Urothelium cell line (cell line): ENCODE data around the gene FMNL2.
"Not testable (repeated sequence)": the region's sequence is repeated elsewhere in the genome, so short reads cannot be mapped to it uniquely, and the experiment has no call there.

Experiments used
- DNase-seq: peaks from one replicate; pipeline ENCODE4 v3.0.0; 2011; ENCODE audit warnings: low spot score, mixed read lengths
- FAIRE-seq: peaks from 2 replicates; lab custom pipeline; 2011; peaks lifted over from hg19 to GRCh38; lab: Jason Lieb, UNC

Gene FMNL2

GRCh38 chr2:152372438-152372984 lies 37.5 kb downstream of the FMNL2 start:
- no peak for FAIRE-seq
- DNase-seq, result no peak

GRCh38 chr2:152375174-152375573 lies 40.2 kb downstream of the FMNL2 start:
- DNase-seq (no peak), FAIRE-seq (no peak)

- DNase-seq (no peak), FAIRE-seq (no peak)
Observed at GRCh38 chr2:152376385-152376784, 41.4 kb downstream of the FMNL2 start.

GRCh38 chr2:152376968-152377367 lies 42.0 kb downstream of the FMNL2 start:
- no peak for FAIRE-seq

GRCh38 chr2:152379089-152379488 lies 44.1 kb downstream of the FMNL2 start:
- DNase-seq, result no peak

More at GRCh38 chr2:152376968-152377367, 42.0 kb downstream of the FMNL2 start:
- no peak for DNase-seq

GRCh38 chr2:152380261-152381055 lies 45.5 kb downstream of the FMNL2 start:
- no peak for DNase-seq
- no peak for FAIRE-seq

More at GRCh38 chr2:152379089-152379488, 44.1 kb downstream of the FMNL2 start:
- no peak for FAIRE-seq

- FAIRE-seq (no peak), DNase-seq (no peak)
Observed at GRCh38 chr2:152383702-152384101, 48.7 kb downstream of the FMNL2 start.

- FAIRE-seq, result no peak
- no peak for DNase-seq
Observed at GRCh38 chr2:152384992-152385391, 50.0 kb downstream of the FMNL2 start.

GRCh38 chr2:152385650-152386049 lies 50.7 kb downstream of the FMNL2 start:
- DNase-seq (no peak), FAIRE-seq (no peak)

- no peak for FAIRE-seq
- DNase-seq, result no peak
Observed at GRCh38 chr2:152386266-152386665, 51.3 kb downstream of the FMNL2 start.

- FAIRE-seq (no peak), DNase-seq (no peak)
Observed at GRCh38 chr2:152387041-152387440, 52.1 kb downstream of the FMNL2 start.

- DNase-seq, FAIRE-seq: not testable (repeated sequence)
Observed at GRCh38 chr2:152388269-152388668, 53.3 kb downstream of the FMNL2 start.

GRCh38 chr2:152389483-152389882 lies 54.5 kb downstream of the FMNL2 start:
- DNase-seq, result no peak

GRCh38 chr2:152390837-152391236 lies 55.9 kb downstream of the FMNL2 start:
- FAIRE-seq, result no peak
- DNase-seq, result no peak

More at GRCh38 chr2:152389483-152389882, 54.5 kb downstream of the FMNL2 start:
- FAIRE-seq, result no peak

- no peak for DNase-seq
- FAIRE-seq, result no peak
Observed at GRCh38 chr2:152391318-152391717, 56.3 kb downstream of the FMNL2 start.

- no peak for FAIRE-seq
- DNase-seq, result no peak
Observed at GRCh38 chr2:152393377-152393776, 58.4 kb downstream of the FMNL2 start.

- DNase-seq (no peak), FAIRE-seq (no peak)
Observed at GRCh38 chr2:152394326-152394725, 59.4 kb downstream of the FMNL2 start.

GRCh38 chr2:152395103-152395502 lies 60.1 kb downstream of the FMNL2 start:
- FAIRE-seq (no peak), DNase-seq (no peak)

GRCh38 chr2:152395572-152395971 lies 60.6 kb downstream of the FMNL2 start:
- FAIRE-seq (no peak), DNase-seq (no peak)

GRCh38 chr2:152396051-152396511 lies 61.1 kb downstream of the FMNL2 start:
- FAIRE-seq, result no peak

GRCh38 chr2:152396763-152397162 lies 61.8 kb downstream of the FMNL2 start:
- no peak for FAIRE-seq
- DNase-seq, result no peak

More at GRCh38 chr2:152396051-152396511, 61.1 kb downstream of the FMNL2 start:
- DNase-seq, result no peak

GRCh38 chr2:152399003-152399402 lies 64.0 kb downstream of the FMNL2 start:
- FAIRE-seq, result no peak

More at GRCh38 chr2:152399003-152399402, 64.0 kb downstream of the FMNL2 start:
- no peak for DNase-seq
